ENCODE results near the gene SLC2A4RG.

GRCh38 chr20:63751471-63752271, 12.1 kb downstream of the SLC2A4RG start:
- TF ChIP-seq EZH2 (IDR thresholded peaks at IDR 0.05; ENCODE audit: insufficient read depth, low read length): no peak
- TF ChIP-seq CTCF (IDR thresholded peaks at IDR 0.05; ENCODE audit: insufficient read depth, low read depth, low read length): no peak
